COLO668 (cell line): ENCODE results near the gene CPEB2.

Experiments
- DNase-seq: peaks from one replicate; lab custom pipeline; 2025; ENCODE audit not compliant: unreplicated experiment; lab: John Stamatoyannopoulos, UW

Gene CPEB2

DNA sequence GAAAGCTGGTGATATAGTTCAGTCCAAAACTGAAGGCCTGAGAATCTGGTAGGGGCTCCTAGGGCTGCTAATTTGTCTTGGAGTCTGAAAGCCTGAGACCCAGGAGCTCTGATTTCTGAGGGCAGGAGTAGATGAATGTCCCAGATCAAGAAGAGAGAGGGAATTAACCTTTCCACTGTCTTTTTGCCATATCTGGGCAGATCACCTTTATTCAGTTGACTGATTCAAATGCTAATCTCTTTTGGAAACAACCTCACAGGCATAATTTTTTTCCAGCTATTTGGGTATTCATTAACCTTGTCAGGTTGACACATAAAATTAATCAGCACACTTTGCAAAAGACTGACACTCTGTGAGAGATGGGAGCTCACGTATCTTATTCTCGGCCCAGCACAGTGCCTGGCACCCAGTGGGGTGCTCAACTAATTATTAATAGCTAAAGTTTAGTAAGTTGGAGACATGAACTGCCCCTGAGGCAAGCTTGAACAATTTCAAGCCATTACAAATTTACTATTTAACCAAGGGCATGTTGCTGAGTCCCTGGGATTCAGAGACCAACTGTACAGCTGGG lies 114.3 kb downstream of the CPEB2 start:
- DNase-seq = no peak

DNA sequence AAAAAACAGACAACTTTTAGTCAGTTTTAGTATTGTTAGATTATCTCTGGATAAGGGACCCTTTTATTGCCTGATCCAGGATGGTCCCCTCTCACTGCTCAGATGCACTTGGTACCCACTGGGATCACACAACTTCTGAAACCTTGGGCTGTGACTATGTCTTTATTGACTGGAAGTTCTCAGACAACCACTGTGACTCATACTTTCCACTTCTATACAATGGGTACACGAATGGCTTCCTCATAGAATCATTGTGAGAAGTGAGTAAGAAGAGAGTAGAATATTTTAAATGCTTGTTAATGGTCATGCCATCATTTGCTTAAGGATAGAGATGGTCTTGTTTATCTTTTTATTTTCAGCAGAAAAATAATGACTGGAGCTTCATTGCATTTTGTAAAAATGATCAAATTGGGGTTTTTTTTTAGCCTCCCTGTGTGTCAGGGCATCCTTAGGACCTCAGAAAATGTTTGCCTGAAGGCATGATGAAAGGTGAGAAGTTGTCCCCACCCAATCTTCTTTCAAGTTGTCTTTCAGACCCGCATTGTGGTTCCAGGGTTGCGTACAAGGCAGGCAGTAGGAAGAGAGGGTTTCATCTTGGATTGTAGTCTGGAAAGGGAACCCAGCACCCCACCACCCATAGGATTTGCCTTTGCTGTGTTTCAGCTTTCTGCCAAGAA lies 115.1 kb downstream of the CPEB2 start:
- DNase-seq = no peak

DNA sequence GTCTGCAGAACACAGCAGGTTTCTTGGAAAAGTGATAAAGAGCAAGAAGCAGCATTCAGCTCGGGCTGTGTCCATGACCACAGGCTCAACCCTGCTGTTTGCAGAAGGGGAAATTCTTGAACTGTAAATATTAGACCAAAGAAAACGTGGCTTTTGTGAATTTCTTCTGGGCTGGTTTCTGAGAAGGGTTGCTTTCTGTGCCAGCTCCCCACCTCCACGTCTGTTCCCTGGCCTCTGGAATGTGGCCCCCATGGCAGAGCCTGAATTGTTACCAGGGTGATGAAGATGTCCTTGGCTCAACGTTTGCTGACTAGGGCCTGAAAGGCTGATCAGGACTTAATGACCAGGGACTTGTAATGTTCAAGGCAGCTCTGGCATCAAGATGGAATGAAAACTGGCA lies 116.0 kb downstream of the CPEB2 start:
- no peak for DNase-seq
